VCaP (cell line): ENCODE measurements around the gene KRT40.

Source experiments
- H3K27ac ChIP-seq: fragments of 450-650 bp; 2 replicates; pipeline ENCODE4 v1.5.1; 2017
- TF ChIP-seq, protein P1 (sequence below): fragments of 450-650 bp; conservative IDR thresholded peaks from 2 replicates; pipeline ENCODE4 v1.5.1; 2017; ENCODE audit warnings: mild to moderate bottlenecking, moderate library complexity

The KRT40 gene

DNA sequence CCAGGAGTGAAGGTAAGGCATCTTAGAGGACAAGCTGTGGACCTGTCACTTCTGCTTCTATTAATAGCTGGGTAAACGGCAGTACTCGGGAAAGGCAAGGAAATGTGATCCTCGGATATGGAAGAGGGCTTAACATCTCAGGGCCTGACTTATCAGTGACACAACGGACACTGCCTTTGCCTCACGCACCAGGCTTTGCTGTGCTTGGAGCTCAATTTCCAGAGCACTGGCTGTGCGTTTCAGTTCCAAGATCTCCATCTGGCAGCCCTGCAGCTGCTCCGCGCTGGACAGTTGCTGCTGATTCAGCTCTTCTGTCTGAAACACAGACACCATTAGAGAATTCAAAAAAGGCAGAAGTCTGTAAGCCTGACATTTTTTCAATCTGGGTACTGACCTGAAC is 3.5 kb downstream of the KRT40 start:
- TF ChIP-seq, protein P1, sequence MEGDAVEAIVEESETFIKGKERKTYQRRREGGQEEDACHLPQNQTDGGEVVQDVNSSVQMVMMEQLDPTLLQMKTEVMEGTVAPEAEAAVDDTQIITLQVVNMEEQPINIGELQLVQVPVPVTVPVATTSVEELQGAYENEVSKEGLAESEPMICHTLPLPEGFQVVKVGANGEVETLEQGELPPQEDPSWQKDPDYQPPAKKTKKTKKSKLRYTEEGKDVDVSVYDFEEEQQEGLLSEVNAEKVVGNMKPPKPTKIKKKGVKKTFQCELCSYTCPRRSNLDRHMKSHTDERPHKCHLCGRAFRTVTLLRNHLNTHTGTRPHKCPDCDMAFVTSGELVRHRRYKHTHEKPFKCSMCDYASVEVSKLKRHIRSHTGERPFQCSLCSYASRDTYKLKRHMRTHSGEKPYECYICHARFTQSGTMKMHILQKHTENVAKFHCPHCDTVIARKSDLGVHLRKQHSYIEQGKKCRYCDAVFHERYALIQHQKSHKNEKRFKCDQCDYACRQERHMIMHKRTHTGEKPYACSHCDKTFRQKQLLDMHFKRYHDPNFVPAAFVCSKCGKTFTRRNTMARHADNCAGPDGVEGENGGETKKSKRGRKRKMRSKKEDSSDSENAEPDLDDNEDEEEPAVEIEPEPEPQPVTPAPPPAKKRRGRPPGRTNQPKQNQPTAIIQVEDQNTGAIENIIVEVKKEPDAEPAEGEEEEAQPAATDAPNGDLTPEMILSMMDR = no peak

DNA sequence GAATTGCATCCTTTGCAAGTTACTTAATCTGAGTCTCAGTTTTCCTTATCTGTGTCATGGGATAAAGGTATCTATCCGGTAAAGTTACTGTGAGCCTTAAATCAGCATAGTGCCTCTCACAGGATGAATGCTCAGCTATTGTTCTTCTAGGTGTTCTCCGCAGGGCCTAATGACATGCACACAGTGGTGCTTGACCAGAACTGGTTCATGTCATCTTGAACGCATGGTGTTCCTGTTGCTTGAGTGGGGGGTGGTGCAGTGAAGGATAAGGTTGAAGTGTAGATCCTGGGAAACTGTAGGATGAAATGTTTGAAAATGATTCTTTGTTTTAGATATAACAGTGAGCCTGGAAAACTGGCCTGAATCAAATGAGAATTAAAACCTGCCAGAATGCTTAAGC is 4.0 kb downstream of the KRT40 start:
- no peak overlapping the region for H3K27ac ChIP-seq
- TF ChIP-seq, protein P1 = no peak

More for the DNA sequence above, 3.5 kb downstream of the KRT40 start:
- H3K27ac ChIP-seq = no peak overlapping the region

DNA sequence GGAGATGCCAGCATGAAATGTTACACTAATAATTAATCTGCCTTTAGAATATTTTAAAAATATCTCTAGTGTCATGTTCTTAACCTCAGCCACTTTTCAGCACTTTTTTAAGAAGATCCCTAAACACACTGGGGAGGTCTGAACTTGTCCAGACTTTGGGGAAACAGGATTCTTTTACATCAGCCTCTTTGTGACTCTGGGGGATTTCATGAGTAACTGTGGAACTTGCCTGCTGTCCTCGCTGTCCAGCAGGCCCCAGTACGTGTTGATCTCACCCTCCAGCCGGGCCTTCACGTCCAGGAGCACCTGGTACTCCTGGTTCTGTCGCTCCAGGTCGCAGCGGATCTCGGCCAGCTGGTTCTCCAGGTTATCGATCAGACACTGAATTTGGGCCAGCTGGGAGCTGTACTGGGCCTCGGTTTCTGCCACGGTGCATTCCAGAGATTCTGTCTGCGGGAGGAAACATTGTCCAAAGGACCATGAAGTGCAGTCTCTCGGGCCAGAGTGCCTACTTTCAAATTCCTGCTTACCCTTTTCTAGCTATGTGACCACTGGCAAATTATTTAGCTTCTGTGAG is 5.5 kb downstream of the KRT40 start:
- TF ChIP-seq, protein P1 = no peak
- no peak overlapping the region for H3K27ac ChIP-seq

DNA sequence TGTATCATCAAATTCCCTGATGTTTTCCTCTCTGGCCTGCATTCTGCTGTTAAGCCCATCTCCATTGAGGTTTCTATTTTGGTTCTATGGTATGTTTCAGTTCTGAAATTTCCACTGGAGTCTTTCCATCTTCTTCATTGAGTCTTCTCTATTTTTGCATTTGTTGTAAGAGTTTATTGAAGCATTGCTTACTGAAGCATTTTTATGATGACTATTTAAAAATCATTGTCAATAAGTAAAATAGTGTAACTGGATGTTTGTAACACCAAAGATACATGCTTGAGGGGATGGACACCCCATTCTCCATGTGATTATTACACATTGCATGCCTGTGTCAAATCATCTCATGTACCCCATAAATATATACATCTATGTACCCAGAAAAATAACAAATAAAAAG is 8.6 kb downstream of the KRT40 start:
- TF ChIP-seq, protein P1 = no peak
- no peak overlapping the region for H3K27ac ChIP-seq

DNA sequence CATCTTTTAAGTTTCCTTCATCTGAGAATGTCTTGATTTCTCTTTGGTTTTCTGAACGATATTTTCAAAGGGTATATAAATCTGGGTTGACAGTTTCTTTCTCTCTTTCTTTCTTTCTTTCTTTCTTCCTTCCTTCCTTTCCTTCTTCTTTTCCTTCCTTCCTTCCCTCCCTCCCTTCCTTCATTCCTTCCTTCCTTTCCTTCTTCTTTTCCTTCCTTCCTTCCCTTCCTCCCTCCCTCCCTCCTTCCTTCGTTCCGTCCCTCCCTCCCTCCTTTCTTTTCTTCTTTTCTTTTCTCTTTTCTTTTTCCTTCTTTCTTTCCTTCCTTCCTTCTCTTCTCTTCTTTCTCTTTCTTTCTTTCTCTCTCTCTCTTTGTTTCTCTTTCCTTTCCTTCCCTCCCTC is 9.8 kb downstream of the KRT40 start:
- no peak overlapping the region for H3K27ac ChIP-seq
- TF ChIP-seq, protein P1 = no peak

DNA sequence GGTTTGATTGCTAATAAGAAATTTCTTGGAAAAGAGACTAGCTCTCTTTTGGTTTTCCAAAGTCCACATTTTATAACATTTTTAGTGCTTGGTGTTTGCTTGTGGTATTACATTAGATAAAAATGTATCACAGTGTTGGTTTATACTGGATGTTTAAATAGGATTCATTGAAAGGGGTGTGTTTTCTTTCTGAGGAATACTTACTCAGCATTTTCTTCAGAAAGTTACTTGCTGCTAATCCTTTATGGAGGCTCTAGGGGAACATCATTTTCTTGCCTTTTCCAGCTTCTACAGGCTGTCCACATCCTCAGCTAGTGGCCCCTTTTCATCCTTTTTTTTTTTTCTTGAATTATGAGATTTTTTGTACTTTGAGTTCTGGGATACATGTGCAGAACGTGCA is 16.5 kb downstream of the KRT40 start:
- H3K27ac ChIP-seq = no peak overlapping the region
- TF ChIP-seq, protein P1 = no peak

DNA sequence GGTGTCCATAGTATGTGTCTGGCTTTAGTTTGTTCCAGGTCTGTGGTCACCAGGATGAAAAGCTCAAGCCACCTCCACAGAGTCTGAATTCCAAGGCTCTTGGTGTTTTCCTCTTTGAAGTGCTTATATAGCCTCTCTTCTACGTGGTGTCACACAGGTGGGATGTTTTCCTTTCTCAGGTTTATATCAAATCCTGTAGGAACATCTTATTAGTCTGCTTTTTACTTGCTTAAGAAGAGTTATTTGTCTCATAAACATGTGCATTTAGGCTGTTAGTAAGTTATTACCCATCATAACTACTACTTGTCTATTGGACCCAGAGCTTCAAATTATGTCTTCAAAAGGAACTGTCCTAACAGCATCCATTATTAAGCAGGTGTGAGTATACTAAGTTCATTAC is 17.3 kb downstream of the KRT40 start, which contains the start of gene KRT39:
Gene KRT39, minus strand, starts transcription at position 101 of the 400 bp plus-strand sequence. Its CDS starts 92 bp downstream, at position 9.
- H3K27ac ChIP-seq = no peak within 1 kb of the TSS
- TF ChIP-seq, protein P1 = no peak
